ENCODE results near the gene SEC11A. TPM values are rescaled to one million over a fixed set of nuclear protein-coding genes. Genes with fewer than 3 reads are reported as not detected.

Gene SEC11A
- total and polyA plus RNA-seq, 11 donors, result 55.7 to 152 (median 73.3) TPM

- TF ChIP-seq POLR2A (IDR thresholded peaks at IDR 0.05), result no peak
- TF ChIP-seq, protein P1, sequence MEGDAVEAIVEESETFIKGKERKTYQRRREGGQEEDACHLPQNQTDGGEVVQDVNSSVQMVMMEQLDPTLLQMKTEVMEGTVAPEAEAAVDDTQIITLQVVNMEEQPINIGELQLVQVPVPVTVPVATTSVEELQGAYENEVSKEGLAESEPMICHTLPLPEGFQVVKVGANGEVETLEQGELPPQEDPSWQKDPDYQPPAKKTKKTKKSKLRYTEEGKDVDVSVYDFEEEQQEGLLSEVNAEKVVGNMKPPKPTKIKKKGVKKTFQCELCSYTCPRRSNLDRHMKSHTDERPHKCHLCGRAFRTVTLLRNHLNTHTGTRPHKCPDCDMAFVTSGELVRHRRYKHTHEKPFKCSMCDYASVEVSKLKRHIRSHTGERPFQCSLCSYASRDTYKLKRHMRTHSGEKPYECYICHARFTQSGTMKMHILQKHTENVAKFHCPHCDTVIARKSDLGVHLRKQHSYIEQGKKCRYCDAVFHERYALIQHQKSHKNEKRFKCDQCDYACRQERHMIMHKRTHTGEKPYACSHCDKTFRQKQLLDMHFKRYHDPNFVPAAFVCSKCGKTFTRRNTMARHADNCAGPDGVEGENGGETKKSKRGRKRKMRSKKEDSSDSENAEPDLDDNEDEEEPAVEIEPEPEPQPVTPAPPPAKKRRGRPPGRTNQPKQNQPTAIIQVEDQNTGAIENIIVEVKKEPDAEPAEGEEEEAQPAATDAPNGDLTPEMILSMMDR (IDR thresholded peaks at IDR 0.05), result no peak
- Histone ChIP-seq H3K27me3 (no peaks in the 10 kb centered on the region), H3K4me1 (peaks cover 3 to 54% (median 33%) of the 10 kb centered on the region in 12 donors), H3K27ac (peak overlapping the region; percentile 91 to 99 (median 98)), H3K36me3 (peaks cover 0 to 37% (median 33%) of the 10 kb centered on the region in 9 donors), H3K9me3 (no peaks in the 10 kb centered on the region), H3K4me3 (peak overlapping the region; percentile 53 to 85 (median 77))
- no peak for ATAC-seq
- 16 to 21% (median 19%) methylated on average over 23 of the region's 23 CpGs for WGBS, 4 donors
- intact Hi-C loops (cut with DNase I), result loop anchor here in 1 of 10 donors (2.0 to 5.0 kb wide), 2 partner anchors 18 to 37 kb away; no protein-coding TSS in a partner anchor
- DNase-seq, result no peak
These were observed 81.6 kb downstream of the SEC11A start for GRCh38 chr15:84634228-84634837.

DNA sequence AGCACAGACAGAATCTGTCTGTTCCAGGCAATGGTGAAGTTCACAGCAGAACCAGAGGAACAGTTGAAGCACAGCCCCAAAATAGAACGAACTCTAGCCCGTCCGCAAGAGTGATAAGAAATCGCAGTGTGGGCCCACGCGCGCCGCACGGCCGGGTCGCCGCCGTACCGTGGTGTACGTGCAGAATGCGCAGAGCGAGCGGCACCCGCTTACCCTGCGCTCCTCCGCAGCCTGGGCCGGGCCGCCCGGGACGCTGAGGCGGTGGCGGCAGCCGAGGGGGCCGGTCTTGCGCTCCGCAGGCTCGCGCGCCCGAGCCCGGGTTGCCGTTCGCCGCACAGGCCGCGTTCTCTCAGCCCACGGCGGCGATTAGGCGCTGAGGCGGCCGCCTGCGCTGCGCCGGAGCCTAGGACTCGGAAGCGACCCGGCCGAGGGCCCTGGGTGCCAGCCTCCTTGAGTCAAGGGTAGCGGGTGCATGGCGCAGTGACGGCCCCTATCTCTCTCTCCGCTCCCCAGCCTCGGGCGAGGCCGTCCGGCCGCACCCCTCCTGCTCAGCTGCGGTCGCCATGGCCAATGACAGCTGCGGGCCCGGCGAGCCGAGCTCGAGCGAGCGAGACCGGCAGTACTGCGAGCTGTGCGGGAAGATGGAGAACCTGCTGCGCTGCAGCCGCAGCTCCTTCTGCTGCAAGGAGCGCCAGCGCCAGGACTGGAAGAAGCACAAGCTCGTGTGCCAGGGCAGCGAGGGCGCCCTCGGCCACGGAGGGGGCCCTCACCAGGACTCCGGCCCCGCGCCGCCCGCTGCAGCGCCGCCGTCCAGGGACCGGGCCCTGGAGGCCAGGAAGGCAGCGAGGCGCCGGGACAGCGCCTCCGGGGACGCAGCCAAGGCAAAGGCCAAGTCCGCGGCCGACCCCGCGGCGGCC, 82.4 kb downstream of the SEC11A start:
- peak; percentile 22 to 81 (median 61) for ATAC-seq
- peaks cover 0 to 29% (median 26%) of the 10 kb centered on the region in 9 donors for H3K36me3 ChIP-seq
- H3K27ac ChIP-seq, result peak overlapping the region; percentile 91 to 99 (median 98)
- WGBS, 4 donors, result 0 to 1% (median 0%) methylated on average over 71 to 105 of the region's 105 CpGs
- peaks cover 3 to 54% (median 33%) of the 10 kb centered on the region in 12 donors for H3K4me1 ChIP-seq
- TF ChIP-seq POLR2A (IDR thresholded peaks at IDR 0.05), result peak in 1 of 2 donors; percentile 43
- TF ChIP-seq, protein P1 (IDR thresholded peaks at IDR 0.05), result peak in 1 of 12 donors; percentile 9
- H3K9me3 ChIP-seq, result no peaks in the 10 kb centered on the region
- no peaks in the 10 kb centered on the region for H3K27me3 ChIP-seq
- peak; percentile 69 to 90 (median 80) for DNase-seq
- intact Hi-C loops (cut with DNase I), result loop anchor here in 2 of 10 donors (2.0 to 5.0 kb wide), 3 partner anchors 19 to 36 kb away; partner anchors contain the start of gene WDR73 (in 1 of the 2)
- peak overlapping the region; percentile 53 to 85 (median 77) for H3K4me3 ChIP-seq

DNA sequence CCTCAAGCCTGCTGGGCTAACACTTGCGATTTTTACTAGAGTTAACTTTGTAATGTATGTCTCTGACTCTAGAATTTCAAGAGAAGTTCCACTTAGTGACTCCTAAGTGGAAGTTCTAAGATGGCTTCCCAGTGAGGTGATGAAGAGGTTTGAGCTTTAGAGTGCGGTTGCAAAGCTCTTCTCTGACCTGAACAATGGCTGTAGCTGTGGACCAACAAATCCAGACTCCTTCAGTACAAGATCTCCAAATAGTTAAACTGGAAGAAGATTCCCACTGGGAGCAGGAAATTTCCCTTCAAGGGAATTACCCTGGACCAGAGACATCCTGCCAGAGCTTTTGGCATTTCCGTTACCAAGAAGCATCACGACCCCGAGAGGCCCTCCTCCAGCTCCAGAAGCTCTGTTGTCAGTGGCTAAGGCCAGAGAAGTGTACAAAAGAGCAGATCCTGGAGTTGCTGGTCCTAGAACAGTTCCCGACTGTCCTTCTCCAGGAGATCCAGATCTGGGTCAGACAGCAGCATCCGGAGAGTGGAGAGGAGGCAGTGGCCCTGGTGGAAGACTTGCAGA, 84.2 kb downstream of the SEC11A start:
- no peak for TF ChIP-seq POLR2A (IDR thresholded peaks at IDR 0.05)
- TF ChIP-seq, protein P1 (IDR thresholded peaks at IDR 0.05), result no peak
- Histone ChIP-seq H3K36me3 (peaks cover 0 to 15% (median 9%) of the 10 kb centered on the region in 9 donors), H3K4me1 (peaks cover 3 to 47% (median 33%) of the 10 kb centered on the region in 12 donors), H3K27ac (peak overlapping the region; percentile 54 to 99 (median 98)), H3K9me3 (no peaks in the 10 kb centered on the region), H3K4me3 (peak overlapping the region; percentile 54 to 85 (median 76)), H3K27me3 (no peaks in the 10 kb centered on the region)
- DNase-seq, result no peak
- WGBS, 4 donors, result 19 to 36% (median 23%) methylated on average over 7 of the region's 7 CpGs
- intact Hi-C loops (cut with DNase I), result loop anchor here in 4 of 10 donors (1.0 to 5.0 kb wide), 6 partner anchors 23 to 34 kb away; partner anchors contain the start of genes WDR73 (in 2 of the 4) and ZSCAN2 (in 1 of the 4)
- ATAC-seq, result no peak
